ENCODE data around the gene THSD8.
"Not testable (repeated sequence)": the region's sequence is repeated elsewhere in the genome, so short reads cannot be mapped to it uniquely, and the experiment has no call there.

The THSD8 gene

GRCh38 chr19:12793290-12794195 lies 8.3 kb upstream of the THSD8 start:
- peak; percentile 62 for DNase-seq

- DNase-seq: no peak
These were observed 7.5 kb upstream of the THSD8 start for GRCh38 chr19:12794196-12794941.

- no peak for DNase-seq
These were observed 6.9 kb upstream of the THSD8 start for GRCh38 chr19:12794971-12795381.

- no peak for DNase-seq
These were observed 5.5 kb upstream of the THSD8 start for GRCh38 chr19:12796146-12797071.

- no peak for DNase-seq
These were observed 4.7 kb upstream of the THSD8 start for GRCh38 chr19:12797141-12797587.

GRCh38 chr19:12797607-12798006 lies 4.3 kb upstream of the THSD8 start:
- DNase-seq: not testable (repeated sequence)

GRCh38 chr19:12799742-12800465 lies 2.0 kb upstream of the THSD8 start:
- no peak for DNase-seq

- DNase-seq: no peak
These were observed 1.5 kb upstream of the THSD8 start for GRCh38 chr19:12800466-12800770.

- no peak for DNase-seq
These were observed 875 bp upstream of the THSD8 start for GRCh38 chr19:12800923-12801465.

GRCh38 chr19:12802267-12803106 lies 618 bp downstream of the THSD8 start:
- no peak for DNase-seq

- DNase-seq: no peak
These were observed 2.2 kb downstream of the THSD8 start for GRCh38 chr19:12804051-12804450.

GRCh38 chr19:12806242-12807081 lies 4.6 kb downstream of the THSD8 start, which contains the start of gene RNASEH2A:
Gene RNASEH2A, plus strand, starts transcription at chr19:12806584. Its CDS starts 90 bp downstream, at chr19:12806674.
- DNase-seq: no peak

- DNase-seq: no peak
These were observed 13.2 kb downstream of the THSD8 start for GRCh38 chr19:12815088-12815487.

GRCh38 chr19:12817188-12817587 lies 15.3 kb downstream of the THSD8 start:
- DNase-seq: not testable (repeated sequence)

GRCh38 chr19:12817810-12818209 lies 15.9 kb downstream of the THSD8 start:
- DNase-seq: not testable (repeated sequence)

GRCh38 chr19:12821761-12822160 lies 19.9 kb downstream of the THSD8 start:
- no peak for DNase-seq

GRCh38 chr19:12825254-12826131 lies 23.6 kb downstream of the THSD8 start:
- no peak for DNase-seq

GRCh38 chr19:12828494-12828893 lies 26.6 kb downstream of the THSD8 start:
- DNase-seq: no peak

- DNase-seq: no peak
These were observed 31.5 kb downstream of the THSD8 start for GRCh38 chr19:12833418-12833737.

Data from cortex of kidney (tissue), 1 donor.